WTC11 (cell line): ENCODE results near the gene FAM161B. TPM values are rescaled to one million over a fixed set of nuclear protein-coding genes. Genes with fewer than 3 reads are reported as not detected.

Source experiments
- ATAC-seq: fragments of 200-7000 bp; cut with Tn5 transposase; 2 replicates; pipeline ENCODE4 v1.10.0; 2021; ENCODE audit warnings: mild to moderate bottlenecking, moderate library complexity
- CTCF ChIA-PET: fragments of 300-600 bp; sonication (Branson Sonifier 250); formaldehyde crosslinking; loops from one replicate; lab custom pipeline; 2021; ENCODE audit warnings: antibody characterized with exemption; lab: Charles Lee
- POLR2A ChIA-PET: fragments of 350-600 bp; sonication (Branson Sonifier 250); formaldehyde crosslinking; loops from one replicate; lab custom pipeline; 2021; ENCODE audit warnings: antibody characterized with exemption; lab: Charles Lee
- DNase-seq: peaks from one replicate; pipeline ENCODE4 v3.0.0; 2021; ENCODE audit warnings: low spot score
- H3K27ac Mint-ChIP-seq: 2 replicates; pipeline ENCODE4 v1.8.0; 2021; ENCODE audit warnings: mixed read lengths
- H3K27me3 Mint-ChIP-seq: 2 replicates; pipeline ENCODE4 v1.8.0; 2021; ENCODE audit warnings: low read depth, mild to moderate bottlenecking, moderate library complexity, mixed read lengths
- H3K36me3 Mint-ChIP-seq: 2 replicates; pipeline ENCODE4 v1.8.0; 2021; ENCODE audit warnings: mixed read lengths
- H3K4me1 Mint-ChIP-seq: 2 replicates; pipeline ENCODE4 v1.8.0; 2022; ENCODE audit warnings: mixed read lengths
- H3K4me3 Mint-ChIP-seq: 2 replicates; pipeline ENCODE4 v1.8.0; 2021; ENCODE audit warnings: mild to moderate bottlenecking, moderate library complexity, mixed read lengths
- H3K9me3 Mint-ChIP-seq: 2 replicates; pipeline ENCODE4 v1.8.0; 2021; ENCODE audit warnings: mixed read lengths
- ATF2 ChIP-seq: sonication (generic); formaldehyde crosslinking; IDR thresholded peaks from 2 replicates; pipeline ENCODE4 v1.8.1; 2022; ENCODE audit warnings: low read depth, missing genetic modification reagents, borderline replicate concordance
- ATF6 ChIP-seq: sonication (generic); formaldehyde crosslinking; IDR thresholded peaks from 2 replicates; pipeline ENCODE4 v1.8.1; 2023; ENCODE audit warnings: mild to moderate bottlenecking, missing genetic modification reagents
- E2F5 ChIP-seq: sonication (generic); formaldehyde crosslinking; IDR thresholded peaks from 2 replicates; pipeline ENCODE4 v1.8.1; 2022; ENCODE audit warnings: mild to moderate bottlenecking, moderate library complexity, missing genetic modification reagents
- ETV6 ChIP-seq: sonication (generic); formaldehyde crosslinking; IDR thresholded peaks from 2 replicates; pipeline ENCODE4 v1.8.1; 2022; ENCODE audit warnings: mild to moderate bottlenecking, missing genetic modification reagents
- FOXP1 ChIP-seq: sonication (generic); formaldehyde crosslinking; IDR thresholded peaks from 2 replicates; pipeline ENCODE4 v1.8.0; 2022; ENCODE audit warnings: missing genetic modification reagents, mild to moderate bottlenecking, moderate library complexity, borderline replicate concordance
- FOXP4 ChIP-seq: sonication (generic); formaldehyde crosslinking; IDR thresholded peaks from 2 replicates; pipeline ENCODE4 v1.8.0; 2022; ENCODE audit warnings: mild to moderate bottlenecking, missing genetic modification reagents
- HMGA2 ChIP-seq: fragments of 250-450 bp; sonication (Bioruptor Pico); IDR thresholded peaks from 2 replicates; pipeline ENCODE4 v1.4.0; 2021; ENCODE audit warnings: mild to moderate bottlenecking, moderate library complexity
- IRF2 ChIP-seq: sonication (generic); formaldehyde crosslinking; IDR thresholded peaks from 2 replicates; pipeline ENCODE4 v1.8.0; 2022; ENCODE audit warnings: low read depth, missing genetic modification reagents, borderline replicate concordance
- JAZF1 ChIP-seq: fragments of 250-450 bp; sonication (Bioruptor Pico); IDR thresholded peaks from 2 replicates; pipeline ENCODE4 v1.9.0; 2021; ENCODE audit warnings: moderate library complexity, mild to moderate bottlenecking, inconsistent platforms
- SP1 ChIP-seq: sonication (generic); formaldehyde crosslinking; conservative IDR thresholded peaks from 2 replicates; pipeline ENCODE4 v1.8.1; 2022; ENCODE audit warnings: missing genetic modification reagents
- TEAD4 ChIP-seq: sonication (generic); formaldehyde crosslinking; IDR thresholded peaks from 2 replicates; pipeline ENCODE4 v1.8.0; 2022; ENCODE audit warnings: mild to moderate bottlenecking, missing genetic modification reagents
- TP53 ChIP-seq: sonication (generic); formaldehyde crosslinking; IDR thresholded peaks from 2 replicates; pipeline ENCODE4 v1.8.1; 2023; ENCODE audit warnings: mild to moderate bottlenecking, missing genetic modification reagents
- USF1 ChIP-seq: sonication (generic); formaldehyde crosslinking; IDR thresholded peaks from 2 replicates; pipeline ENCODE4 v1.8.0; 2022; ENCODE audit warnings: mild to moderate bottlenecking, missing genetic modification reagents
- ZMAT4 ChIP-seq: fragments of 250-450 bp; sonication (Bioruptor Pico); IDR thresholded peaks from 2 replicates; pipeline ENCODE4 v1.9.0; 2021; ENCODE audit warnings: mild to moderate bottlenecking
- ZNF138 ChIP-seq: sonication (generic); formaldehyde crosslinking; conservative IDR thresholded peaks from 2 replicates; pipeline ENCODE4 v1.8.1; 2022; ENCODE audit warnings: mild to moderate bottlenecking, moderate library complexity, missing genetic modification reagents
- ZNF232 ChIP-seq: sonication (generic); formaldehyde crosslinking; IDR thresholded peaks from 2 replicates; pipeline ENCODE4 v1.8.0; 2022; ENCODE audit warnings: mild to moderate bottlenecking, missing genetic modification reagents
- ZNF671 ChIP-seq: fragments of 250-450 bp; sonication (Bioruptor Pico); IDR thresholded peaks from 2 replicates; pipeline ENCODE4 v1.8.0; 2021; ENCODE audit warnings: mild to moderate bottlenecking
- total RNA-seq: library from RNA; stranded (reverse); gene quantifications from 3 replicates; pipeline ENCODE4 v1.2.3, GENCODE V29; 2021

The FAM161B gene
- total RNA-seq, 1 experiment from 2014 or later, result 0.26 TPM

- TF ChIP-seq E2F5 (CRISPR knock-in tag) (no peak), ETV6 (CRISPR knock-in tag) (no peak), FOXP1 (CRISPR knock-in tag) (no peak), IRF2 (no peak)
Measured at GRCh38 chr14:73988065-73988464, 38.2 kb upstream of the FAM161B start (continued).

GRCh38 chr14:73977896-73978295 lies 28.0 kb upstream of the FAM161B start:
- no peak for TF ChIP-seq JAZF1 (CRISPR knock-in tag)
- no peak for TF ChIP-seq ZNF671
- TF ChIP-seq ZMAT4 (CRISPR knock-in tag), result no peak
- TF ChIP-seq TEAD4, result no peak
- no peak for TF ChIP-seq HMGA2
- no peak for TF ChIP-seq SP1 (CRISPR knock-in tag)
- no peak for TF ChIP-seq ATF2 (CRISPR knock-in tag)
- 0 out of 2 replicates have a peak overlapping the region, but pooled peaks have one; percentile 23 for H3K27ac Mint-ChIP-seq
- POLR2A ChIA-PET, result interaction anchor here (0.7 kb wide), 1 partner anchor 9 kb away, joined by 4 read pairs; no protein-coding TSS in a partner anchor
- H3K4me1 Mint-ChIP-seq, result no peaks in the 10 kb centered on the region
- no peaks in the 10 kb centered on the region for H3K36me3 Mint-ChIP-seq
- no peaks in the 10 kb centered on the region for H3K9me3 Mint-ChIP-seq
- no peak overlapping the region for H3K4me3 Mint-ChIP-seq
- H3K27me3 Mint-ChIP-seq, result no peaks in the 10 kb centered on the region
- DNase-seq, result no peak
- CTCF ChIA-PET, result interaction anchor here (0.5 kb wide), 1 partner anchor 44 kb away, joined by 3 read pairs; no protein-coding TSS in a partner anchor
- no peak for ATAC-seq

GRCh38 chr14:73976125-73976524 lies 26.2 kb upstream of the FAM161B start:
- Mint-ChIP-seq H3K27me3 (no peaks in the 10 kb centered on the region), H3K27ac (no peak overlapping the region), H3K4me3 (no peak overlapping the region), H3K9me3 (no peaks in the 10 kb centered on the region), H3K4me1 (no peaks in the 10 kb centered on the region), H3K36me3 (no peaks in the 10 kb centered on the region)
- POLR2A ChIA-PET, result no interaction called here
- DNase-seq (no peak), ATAC-seq (no peak)
- CTCF ChIA-PET, result no interaction called here
- TF ChIP-seq SP1 (CRISPR knock-in tag) (no peak), TP53 (CRISPR knock-in tag) (no peak), FOXP4 (CRISPR knock-in tag) (no peak), ZMAT4 (CRISPR knock-in tag) (no peak), ZNF138 (CRISPR knock-in tag) (no peak), ATF6 (CRISPR knock-in tag) (no peak), USF1 (no peak), ZNF232 (CRISPR knock-in tag) (no peak)
